A673 (cell line): ENCODE measurements around the gene TAL2. TPM values are rescaled to one million over a fixed set of nuclear protein-coding genes. Genes with fewer than 3 reads are reported as not detected.

Source experiments
- BruUV-seq: library from RNA; stranded (reverse); fragments of 400-500 nt; replicated peaks from 2 replicates; lab custom pipeline; 2021; lab: Mats Ljungman, UMichigan
- CTCF ChIA-PET: fragments of 300-600 bp; sonication (Branson Sonifier 250); formaldehyde crosslinking; loops from one replicate; lab custom pipeline; 2022; ENCODE audit warnings: antibody characterized with exemption; lab: Charles Lee
- POLR2A ChIA-PET: fragments of 300-600 bp; sonication (Branson Sonifier 250); formaldehyde crosslinking; loops from one replicate; lab custom pipeline; 2022; ENCODE audit warnings: antibody characterized with exemption; ENCODE audit not compliant: low non-redundant PET; lab: Charles Lee
- DNase-seq: peaks from one replicate; pipeline ENCODE4 v3.0.0-alpha.2; 2015; ENCODE audit warnings: low spot score
- H3K27ac ChIP-seq: fragments of 200-600 bp; sonication (generic); 2 replicates; pipeline ENCODE4 v1.5.1; 2016; ENCODE audit warnings: mixed run types, low read depth, mild to moderate bottlenecking, mixed read lengths, antibody characterized with exemption, low read length; ENCODE audit not compliant: poor library complexity, severe bottlenecking
- H3K27me3 ChIP-seq: fragments of 200-600 bp; sonication (generic); replicated peaks from 2 replicates; pipeline ENCODE4 v1.6.1; 2017; ENCODE audit warnings: mixed run types, low read depth, mild to moderate bottlenecking, mixed read lengths, antibody characterized with exemption, low read length; ENCODE audit not compliant: insufficient read depth, poor library complexity
- H3K36me3 ChIP-seq: fragments of 200-600 bp; sonication (generic); 2 replicates; pipeline ENCODE4 v1.6.1; 2016; ENCODE audit warnings: mixed run types, mild to moderate bottlenecking, mixed read lengths, antibody characterized with exemption, low read length; ENCODE audit not compliant: insufficient read depth, poor library complexity, severe bottlenecking
- H3K4me1 ChIP-seq: fragments of 200-600 bp; sonication (generic); 2 replicates; pipeline ENCODE4 v1.6.1; 2017; ENCODE audit warnings: mixed run types, mild to moderate bottlenecking, mixed read lengths, antibody characterized with exemption, low read length; ENCODE audit not compliant: insufficient read depth, poor library complexity, severe bottlenecking
- H3K4me3 ChIP-seq: fragments of 200-600 bp; sonication (generic); 2 replicates; pipeline ENCODE4 v1.5.1; 2016; ENCODE audit warnings: low read depth, mixed run types, mild to moderate bottlenecking, mixed read lengths, low read length; ENCODE audit not compliant: poor library complexity, severe bottlenecking
- H3K9me3 ChIP-seq: fragments of 200-600 bp; sonication (generic); 2 replicates; pipeline ENCODE4 v1.6.1; 2016; ENCODE audit warnings: mixed run types, low read depth, mild to moderate bottlenecking, mixed read lengths, antibody characterized with exemption, low read length; ENCODE audit not compliant: poor library complexity, severe bottlenecking
- EZH2 ChIP-seq: fragments of 200-600 bp; sonication (generic); IDR thresholded peaks from 2 replicates; pipeline ENCODE4 v1.6.1; 2017; ENCODE audit warnings: borderline replicate concordance, low read depth, mild to moderate bottlenecking, mixed read lengths, antibody characterized with exemption, low read length; ENCODE audit not compliant: poor library complexity, severe bottlenecking
- intact Hi-C: fragments of 100-400 bp; cut with micrococcal nuclease; formaldehyde crosslinking; loops from one replicate; pipeline ENCODE4 v1.10.0; 2022; ENCODE audit not compliant: unreplicated experiment
- total RNA-seq: library from RNA; stranded (reverse); gene quantifications from 2 replicates; pipeline ENCODE4 v1.2.3, GENCODE V29; 2021
- TF ChIP-seq, protein P1 (sequence below): fragments of 300-800, 200-600 bp; sonication (generic); conservative IDR thresholded peaks from 2 replicates; pipeline ENCODE4 v1.5.1; 2017; ENCODE audit warnings: low read depth, mild to moderate bottlenecking, antibody characterized with exemption, low read length, moderate library complexity, mixed read lengths

TAL2 gene
- total RNA-seq, 1 experiment from 2014 or later = not detected

DNA sequence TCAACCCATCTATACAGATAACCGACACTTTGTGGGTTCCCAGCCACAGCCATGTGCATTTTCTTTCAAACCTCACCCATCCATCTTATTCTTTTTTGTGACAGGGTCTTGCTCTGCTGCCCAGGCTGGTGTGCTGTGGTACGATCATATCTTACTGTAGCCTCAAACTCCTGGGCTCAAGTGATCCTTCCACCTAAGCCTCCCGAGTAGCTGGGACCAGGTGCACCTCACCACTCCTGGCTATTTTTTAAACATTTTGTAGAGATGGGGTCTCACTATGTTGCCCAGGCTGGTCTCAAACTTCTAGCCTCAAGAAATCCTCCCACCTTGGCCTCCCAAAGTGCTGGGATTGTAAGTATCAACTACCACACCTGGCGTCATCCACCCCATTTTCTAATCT is 24.7 kb downstream of the TAL2 start:
- H3K27ac ChIP-seq = no peak overlapping the region
- DNase-seq = no peak
- no peak overlapping the region for H3K4me3 ChIP-seq
- H3K9me3 ChIP-seq = no peaks in the 10 kb centered on the region
- peaks cover 13% of the 10 kb centered on the region for H3K27me3 ChIP-seq
- no peaks in the 10 kb centered on the region for H3K4me1 ChIP-seq
- BruUV-seq = no TSS peak
- intact Hi-C loops = no loop called here
- no peaks in the 10 kb centered on the region for H3K36me3 ChIP-seq
- ChIA-PET CTCF (no interaction called here), POLR2A (no interaction called here)
- TF ChIP-seq EZH2 = no peak
- TF ChIP-seq, protein P1, sequence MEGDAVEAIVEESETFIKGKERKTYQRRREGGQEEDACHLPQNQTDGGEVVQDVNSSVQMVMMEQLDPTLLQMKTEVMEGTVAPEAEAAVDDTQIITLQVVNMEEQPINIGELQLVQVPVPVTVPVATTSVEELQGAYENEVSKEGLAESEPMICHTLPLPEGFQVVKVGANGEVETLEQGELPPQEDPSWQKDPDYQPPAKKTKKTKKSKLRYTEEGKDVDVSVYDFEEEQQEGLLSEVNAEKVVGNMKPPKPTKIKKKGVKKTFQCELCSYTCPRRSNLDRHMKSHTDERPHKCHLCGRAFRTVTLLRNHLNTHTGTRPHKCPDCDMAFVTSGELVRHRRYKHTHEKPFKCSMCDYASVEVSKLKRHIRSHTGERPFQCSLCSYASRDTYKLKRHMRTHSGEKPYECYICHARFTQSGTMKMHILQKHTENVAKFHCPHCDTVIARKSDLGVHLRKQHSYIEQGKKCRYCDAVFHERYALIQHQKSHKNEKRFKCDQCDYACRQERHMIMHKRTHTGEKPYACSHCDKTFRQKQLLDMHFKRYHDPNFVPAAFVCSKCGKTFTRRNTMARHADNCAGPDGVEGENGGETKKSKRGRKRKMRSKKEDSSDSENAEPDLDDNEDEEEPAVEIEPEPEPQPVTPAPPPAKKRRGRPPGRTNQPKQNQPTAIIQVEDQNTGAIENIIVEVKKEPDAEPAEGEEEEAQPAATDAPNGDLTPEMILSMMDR = no peak

DNA sequence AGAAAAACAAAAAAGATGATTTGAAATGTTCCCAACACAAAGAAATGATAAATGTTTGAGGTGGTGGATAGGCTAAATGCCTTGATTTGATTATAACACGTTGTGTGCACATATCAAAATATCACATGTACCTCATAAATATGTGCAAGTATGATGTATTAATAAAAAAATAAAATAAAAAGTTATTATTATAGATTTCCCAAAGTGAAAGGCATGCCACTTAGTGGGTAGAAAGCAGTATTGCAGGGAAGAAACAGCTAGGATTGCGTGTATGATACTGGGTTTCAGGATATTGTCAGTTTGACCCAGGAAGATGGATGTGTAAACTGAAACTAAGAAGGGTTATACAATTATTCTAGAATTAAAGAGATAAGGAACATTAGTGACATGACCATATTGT is 28.5 kb downstream of the TAL2 start:
- intact Hi-C loops = loop anchor here (10.0 kb wide), 1 partner anchor 266 kb away; no protein-coding TSS in a partner anchor
- Histone ChIP-seq H3K27ac (no peak overlapping the region), H3K36me3 (no peaks in the 10 kb centered on the region), H3K9me3 (no peaks in the 10 kb centered on the region), H3K27me3 (peaks cover 28% of the 10 kb centered on the region), H3K4me1 (peaks cover 4% of the 10 kb centered on the region), H3K4me3 (no peak overlapping the region)
- DNase-seq = no peak
- CTCF ChIA-PET = no interaction called here
- no peak for TF ChIP-seq EZH2
- TF ChIP-seq, protein P1 = peak; percentile 56
- POLR2A ChIA-PET = no interaction called here
- no TSS peak for BruUV-seq

DNA sequence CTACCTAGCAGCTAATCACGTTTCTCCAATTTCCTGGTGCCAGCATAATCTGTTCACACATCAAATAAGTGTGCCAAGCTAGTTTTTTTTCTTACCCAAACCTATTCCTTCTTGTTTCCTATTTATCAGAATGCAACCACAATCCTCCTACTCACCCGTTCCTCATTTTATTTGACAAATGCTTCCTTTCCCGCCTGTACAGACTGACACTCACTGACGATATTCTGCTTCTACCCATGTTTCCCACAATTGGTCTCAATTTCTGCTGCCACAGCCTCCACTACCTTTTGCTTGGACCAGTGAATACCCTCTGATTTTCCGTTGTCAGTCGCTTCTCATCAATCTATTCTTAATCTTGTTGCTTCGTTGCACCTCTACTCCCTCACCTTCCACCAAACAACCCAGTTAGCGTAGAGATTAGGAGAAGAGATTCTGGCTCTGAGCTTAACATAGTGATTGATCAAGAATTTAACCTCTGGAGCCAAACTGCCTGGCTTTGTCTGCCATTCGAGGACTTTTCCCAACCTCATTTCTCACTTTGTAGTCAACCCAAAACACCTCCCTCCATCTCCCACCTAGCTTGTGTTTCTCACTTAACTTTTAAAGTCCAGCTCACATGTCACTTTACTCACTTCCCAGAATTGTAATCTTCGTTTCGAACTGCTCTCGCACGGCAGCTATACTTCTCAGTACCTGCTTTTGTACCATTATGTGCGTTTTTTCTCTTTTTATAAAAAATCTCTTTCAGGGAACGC is 31.4 kb downstream of the TAL2 start:
- Histone ChIP-seq H3K27me3 (peaks cover 28% of the 10 kb centered on the region), H3K36me3 (no peaks in the 10 kb centered on the region), H3K4me3 (peak overlapping the region; percentile 61), H3K4me1 (peaks cover 4% of the 10 kb centered on the region), H3K27ac (no peak overlapping the region), H3K9me3 (no peaks in the 10 kb centered on the region)
- DNase-seq = no peak
- ChIA-PET POLR2A (no interaction called here), CTCF (no interaction called here)
- intact Hi-C loops = loop anchor here (10.0 kb wide), 1 partner anchor 269 kb away; no protein-coding TSS in a partner anchor
- BruUV-seq = no TSS peak
- TF ChIP-seq, protein P1 = no peak
- no peak for TF ChIP-seq EZH2
